Panc1 (cell line): ENCODE data around the gene EXOC6B.

Source experiments
- POLR2AphosphoS5 ChIP-seq: IDR thresholded peaks from 2 replicates; pipeline ENCODE4 v1.6.1; 2012; ENCODE audit warnings: mild to moderate bottlenecking, low read depth, low read length, moderate library complexity
- SIN3A ChIP-seq: IDR thresholded peaks from 2 replicates; pipeline ENCODE4 v1.6.1; 2012; ENCODE audit warnings: low read depth, mild to moderate bottlenecking, low read length, moderate library complexity, borderline replicate concordance; ENCODE audit not compliant: insufficient read depth
- TCF7L2 ChIP-seq: IDR thresholded peaks from 2 replicates; pipeline ENCODE4 v1.6.1; 2011; ENCODE audit warnings: mild to moderate bottlenecking, low read depth, low read length, inconsistent platforms
- TF ChIP-seq, protein P1 (sequence below): fragments of 450-650 bp; IDR thresholded peaks from 2 replicates; pipeline ENCODE4 v1.5.1; 2017; ENCODE audit warnings: mild to moderate bottlenecking
- TF ChIP-seq, protein P2 (sequence below), 2 experiments: IDR thresholded peaks; 2 replicates each; pipeline ENCODE4 v1.6.1; 2011 to 2012; ENCODE audit warnings: low read depth in 2 of 2, control low read depth in 1 of 2, low read length in 1 of 2, mild to moderate bottlenecking in 1 of 2, moderate library complexity in 1 of 2; ENCODE audit not compliant: insufficient read depth in 1 of 2

DNA sequence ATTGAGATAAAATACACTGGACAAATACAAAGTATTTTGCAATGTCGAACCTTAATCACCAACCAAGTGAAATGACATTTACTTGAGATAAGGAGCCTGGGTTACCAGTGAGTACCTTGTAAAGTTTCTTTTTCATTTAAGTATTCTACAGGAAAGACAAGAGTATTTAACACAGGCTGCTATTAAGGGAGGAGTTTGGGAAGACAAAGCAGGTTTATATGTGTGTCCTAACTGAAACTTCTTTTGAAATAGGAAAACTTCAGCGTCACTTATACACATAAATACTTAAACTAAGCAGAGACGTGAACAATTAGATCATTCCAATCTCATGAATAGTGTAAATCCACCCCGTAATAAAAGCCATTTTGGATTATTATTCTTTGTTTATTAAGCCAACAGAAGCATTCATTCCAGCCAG, 551.4 kb downstream of the EXOC6B start:
- TF ChIP-seq, protein P1, sequence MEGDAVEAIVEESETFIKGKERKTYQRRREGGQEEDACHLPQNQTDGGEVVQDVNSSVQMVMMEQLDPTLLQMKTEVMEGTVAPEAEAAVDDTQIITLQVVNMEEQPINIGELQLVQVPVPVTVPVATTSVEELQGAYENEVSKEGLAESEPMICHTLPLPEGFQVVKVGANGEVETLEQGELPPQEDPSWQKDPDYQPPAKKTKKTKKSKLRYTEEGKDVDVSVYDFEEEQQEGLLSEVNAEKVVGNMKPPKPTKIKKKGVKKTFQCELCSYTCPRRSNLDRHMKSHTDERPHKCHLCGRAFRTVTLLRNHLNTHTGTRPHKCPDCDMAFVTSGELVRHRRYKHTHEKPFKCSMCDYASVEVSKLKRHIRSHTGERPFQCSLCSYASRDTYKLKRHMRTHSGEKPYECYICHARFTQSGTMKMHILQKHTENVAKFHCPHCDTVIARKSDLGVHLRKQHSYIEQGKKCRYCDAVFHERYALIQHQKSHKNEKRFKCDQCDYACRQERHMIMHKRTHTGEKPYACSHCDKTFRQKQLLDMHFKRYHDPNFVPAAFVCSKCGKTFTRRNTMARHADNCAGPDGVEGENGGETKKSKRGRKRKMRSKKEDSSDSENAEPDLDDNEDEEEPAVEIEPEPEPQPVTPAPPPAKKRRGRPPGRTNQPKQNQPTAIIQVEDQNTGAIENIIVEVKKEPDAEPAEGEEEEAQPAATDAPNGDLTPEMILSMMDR: no peak
- TF ChIP-seq, protein P2, sequence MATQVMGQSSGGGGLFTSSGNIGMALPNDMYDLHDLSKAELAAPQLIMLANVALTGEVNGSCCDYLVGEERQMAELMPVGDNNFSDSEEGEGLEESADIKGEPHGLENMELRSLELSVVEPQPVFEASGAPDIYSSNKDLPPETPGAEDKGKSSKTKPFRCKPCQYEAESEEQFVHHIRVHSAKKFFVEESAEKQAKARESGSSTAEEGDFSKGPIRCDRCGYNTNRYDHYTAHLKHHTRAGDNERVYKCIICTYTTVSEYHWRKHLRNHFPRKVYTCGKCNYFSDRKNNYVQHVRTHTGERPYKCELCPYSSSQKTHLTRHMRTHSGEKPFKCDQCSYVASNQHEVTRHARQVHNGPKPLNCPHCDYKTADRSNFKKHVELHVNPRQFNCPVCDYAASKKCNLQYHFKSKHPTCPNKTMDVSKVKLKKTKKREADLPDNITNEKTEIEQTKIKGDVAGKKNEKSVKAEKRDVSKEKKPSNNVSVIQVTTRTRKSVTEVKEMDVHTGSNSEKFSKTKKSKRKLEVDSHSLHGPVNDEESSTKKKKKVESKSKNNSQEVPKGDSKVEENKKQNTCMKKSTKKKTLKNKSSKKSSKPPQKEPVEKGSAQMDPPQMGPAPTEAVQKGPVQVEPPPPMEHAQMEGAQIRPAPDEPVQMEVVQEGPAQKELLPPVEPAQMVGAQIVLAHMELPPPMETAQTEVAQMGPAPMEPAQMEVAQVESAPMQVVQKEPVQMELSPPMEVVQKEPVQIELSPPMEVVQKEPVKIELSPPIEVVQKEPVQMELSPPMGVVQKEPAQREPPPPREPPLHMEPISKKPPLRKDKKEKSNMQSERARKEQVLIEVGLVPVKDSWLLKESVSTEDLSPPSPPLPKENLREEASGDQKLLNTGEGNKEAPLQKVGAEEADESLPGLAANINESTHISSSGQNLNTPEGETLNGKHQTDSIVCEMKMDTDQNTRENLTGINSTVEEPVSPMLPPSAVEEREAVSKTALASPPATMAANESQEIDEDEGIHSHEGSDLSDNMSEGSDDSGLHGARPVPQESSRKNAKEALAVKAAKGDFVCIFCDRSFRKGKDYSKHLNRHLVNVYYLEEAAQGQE (IDR thresholded peaks at IDR 0.05; ENCODE audit: insufficient read depth in 1 of 2, low read depth in 2 of 2, low read length in 1 of 2): no peak
- TF ChIP-seq TCF7L2 (no peak), SIN3A (no peak), POLR2AphosphoS5 (no peak)
